Natural killer cell treated with Interleukin-12 subunit alpha and Interleukin-12 subunit beta and Interleukin-15 and Interleukin-18, amount 100 ng/mL, for 72 hours (primary cell): ENCODE results near the gene CNTN4. TPM values are rescaled to one million over a fixed set of nuclear protein-coding genes. Genes with fewer than 3 reads are reported as not detected.

Experiments
- ATAC-seq, 2 donors: fragments of 150-1000 bp; cut with Tn5 transposase in 1 of 2; sonication (Bioruptor Pico), chemical (Tn5 transposase) in 1 of 2; 2 replicates each; pipeline ENCODE4 v1.10.0; 2021
- DNase-seq: peaks from one replicate; pipeline ENCODE4 v3.0.0; 2022; ENCODE audit warnings: low spot score
- H3K27ac Mint-ChIP-seq, 2 donors: 1 replicate in 1 of 2; 2 replicates in 1 of 2; pipeline ENCODE4 v1.8.0; 2022; ENCODE audit warnings: mixed read lengths in 2 of 2, mild to moderate bottlenecking in 1 of 2, moderate library complexity in 1 of 2
- H3K27me3 Mint-ChIP-seq, 2 donors: 1 replicate in 1 of 2; 2 replicates in 1 of 2; pipeline ENCODE4 v1.8.0; 2022; ENCODE audit warnings: mixed read lengths in 2 of 2
- H3K36me3 Mint-ChIP-seq: one replicate; pipeline ENCODE4 v1.8.0; 2022; ENCODE audit warnings: mixed read lengths
- H3K4me1 Mint-ChIP-seq, 2 donors: 1 replicate in 1 of 2; 2 replicates in 1 of 2; pipeline ENCODE4 v1.8.0; 2022; ENCODE audit warnings: low read depth in 2 of 2, mixed read lengths in 2 of 2, mild to moderate bottlenecking in 1 of 2
- H3K4me3 Mint-ChIP-seq: one replicate; pipeline ENCODE4 v1.8.0; 2022; ENCODE audit warnings: mixed read lengths
- H3K9me3 Mint-ChIP-seq: 2 replicates; pipeline ENCODE4 v1.8.0; 2022; ENCODE audit warnings: mixed read lengths
- total RNA-seq, 2 donors: library from RNA; stranded (reverse); gene quantifications; one replicate each; pipeline ENCODE4 v1.2.3, GENCODE V29; 2022

The CNTN4 gene
- total RNA-seq, 2 donors from 2014 or later, result not detected

DNA sequence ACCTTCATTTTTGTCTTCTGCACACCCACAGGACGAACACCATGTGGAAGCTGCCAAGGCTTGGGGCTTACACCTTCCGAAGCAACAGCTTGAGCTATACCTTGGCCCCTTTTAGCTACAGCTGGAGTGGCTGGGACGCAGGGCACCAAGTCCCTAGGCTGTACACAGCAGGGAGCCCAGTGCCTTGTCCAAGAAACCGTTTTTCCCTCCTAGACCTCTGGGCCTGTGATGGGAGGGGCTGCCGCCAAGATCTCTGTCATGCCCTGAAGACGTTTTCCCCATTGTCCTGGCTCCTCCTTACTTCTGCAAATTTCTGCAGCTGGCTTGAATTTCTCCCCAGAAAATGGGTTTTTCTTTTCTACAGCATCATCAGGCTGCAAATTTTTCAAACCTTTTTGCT, 7.8 kb downstream of the CNTN4 start:
- DNase-seq (no peak), ATAC-seq (no peak)
- peaks cover 4% of the 10 kb centered on the region for H3K36me3 Mint-ChIP-seq
- no peak overlapping the region for H3K4me3 Mint-ChIP-seq
- peaks cover 18% of the 10 kb centered on the region for H3K9me3 Mint-ChIP-seq
- peaks cover 0 to 2% of the 10 kb centered on the region in 2 donors for H3K27me3 Mint-ChIP-seq
- no peak overlapping the region for H3K27ac Mint-ChIP-seq
- no peaks in the 10 kb centered on the region for H3K4me1 Mint-ChIP-seq

DNA sequence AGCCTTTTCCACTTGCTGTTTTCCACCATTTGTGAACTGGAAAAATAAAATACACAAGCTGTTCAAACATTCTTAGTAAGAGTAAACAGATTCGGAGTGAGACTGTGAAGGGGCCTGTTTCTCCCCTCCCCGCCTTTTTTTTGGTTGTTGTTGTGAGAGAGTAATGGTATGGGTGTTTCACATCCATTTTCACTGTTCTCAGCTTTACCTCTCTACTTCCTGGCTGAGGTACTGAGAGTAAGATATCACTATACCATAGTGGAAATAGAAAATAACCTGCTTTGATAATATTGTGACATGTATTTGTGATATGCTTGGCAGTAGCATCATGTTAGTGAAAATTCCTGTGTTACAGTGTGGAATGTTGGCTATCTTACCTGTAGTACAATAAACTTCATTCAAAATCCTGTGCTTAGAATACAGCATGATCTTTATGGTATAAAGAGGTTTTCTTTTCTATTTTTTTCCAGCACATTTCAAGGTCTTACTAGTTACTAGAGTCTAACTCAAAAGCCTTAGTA, 12.0 kb downstream of the CNTN4 start:
- Mint-ChIP-seq H3K27ac (no peak overlapping the region), H3K4me3 (no peak overlapping the region), H3K36me3 (peaks cover 4% of the 10 kb centered on the region), H3K4me1 (no peaks in the 10 kb centered on the region), H3K9me3 (peaks cover 20% of the 10 kb centered on the region), H3K27me3 (no peaks in the 10 kb centered on the region)
- DNase-seq (no peak), ATAC-seq (no peak)

- Mint-ChIP-seq H3K36me3 (no peaks in the 10 kb centered on the region), H3K4me3 (no peak overlapping the region), H3K4me1 (no peaks in the 10 kb centered on the region), H3K27me3 (no peaks in the 10 kb centered on the region), H3K27ac (no peak overlapping the region), H3K9me3 (peaks cover 12% of the 10 kb centered on the region)
- DNase-seq, result no peak
- no peak for ATAC-seq
These were observed 16.1 kb downstream of the CNTN4 start for GRCh38 chr3:2114617-2115275.

DNA sequence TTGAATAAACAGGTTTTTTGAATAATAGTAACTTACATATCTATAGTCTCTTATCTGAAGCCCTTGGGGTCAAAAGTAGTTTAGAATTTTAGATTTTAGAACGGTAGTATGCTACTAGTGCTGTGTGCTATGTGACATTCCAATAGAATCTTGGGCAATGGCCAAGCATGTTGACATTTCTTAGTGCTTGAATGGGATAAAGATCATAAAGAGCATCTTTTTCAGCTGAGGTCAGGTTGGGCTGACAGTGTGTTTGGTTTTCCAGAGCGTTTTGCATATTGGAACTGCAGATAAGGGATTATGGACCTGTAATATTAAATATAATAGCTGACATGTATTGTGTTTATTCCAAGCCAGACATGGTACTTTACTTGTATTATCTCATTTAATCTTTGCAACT, 32.1 kb downstream of the CNTN4 start:
- H3K4me3 Mint-ChIP-seq, result no peak overlapping the region
- H3K36me3 Mint-ChIP-seq, result no peaks in the 10 kb centered on the region
- no peak for ATAC-seq
- no peaks in the 10 kb centered on the region for H3K27me3 Mint-ChIP-seq
- no peak overlapping the region for H3K27ac Mint-ChIP-seq
- H3K9me3 Mint-ChIP-seq, result peaks cover 7% of the 10 kb centered on the region
- H3K4me1 Mint-ChIP-seq, result no peaks in the 10 kb centered on the region
- DNase-seq, result no peak

DNA sequence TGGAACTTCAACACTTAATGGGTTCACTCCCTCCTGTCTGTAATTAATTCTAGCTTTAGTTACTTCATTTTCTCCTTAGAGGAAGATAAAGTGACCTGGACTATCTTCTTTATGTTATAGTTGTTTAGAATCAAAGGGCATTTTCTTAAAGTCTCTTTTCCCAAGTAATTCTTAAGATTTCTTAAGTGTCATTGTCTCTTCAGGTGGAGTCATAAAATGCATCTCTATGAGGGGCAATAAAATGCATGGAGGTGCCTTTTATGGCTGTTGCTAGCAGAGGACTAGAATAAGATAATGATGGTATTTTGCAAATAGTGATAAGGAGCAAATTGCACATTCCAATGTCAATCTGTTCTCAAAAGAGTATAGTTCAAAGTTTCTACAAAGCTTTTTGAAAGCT, 34.5 kb downstream of the CNTN4 start:
- Mint-ChIP-seq H3K27ac (no peak overlapping the region), H3K27me3 (no peaks in the 10 kb centered on the region), H3K36me3 (no peaks in the 10 kb centered on the region), H3K4me1 (no peaks in the 10 kb centered on the region), H3K9me3 (peaks cover 17% of the 10 kb centered on the region), H3K4me3 (no peak overlapping the region)
- DNase-seq (no peak), ATAC-seq (no peak)

- Mint-ChIP-seq H3K4me3 (no peak overlapping the region), H3K4me1 (no peaks in the 10 kb centered on the region), H3K36me3 (no peaks in the 10 kb centered on the region), H3K9me3 (peaks cover 24% of the 10 kb centered on the region), H3K27me3 (no peaks in the 10 kb centered on the region), H3K27ac (no peak overlapping the region)
- DNase-seq, result no peak
- ATAC-seq, result no peak
These were observed 39.0 kb downstream of the CNTN4 start for GRCh38 chr3:2137651-2138050.

GRCh38 chr3:2141482-2141881, 42.8 kb downstream of the CNTN4 start:
- ATAC-seq (no peak), DNase-seq (no peak)
- no peaks in the 10 kb centered on the region for H3K36me3 Mint-ChIP-seq
- H3K4me3 Mint-ChIP-seq, result no peak overlapping the region
- H3K9me3 Mint-ChIP-seq, result peaks cover 15% of the 10 kb centered on the region
- H3K4me1 Mint-ChIP-seq, result no peaks in the 10 kb centered on the region
- H3K27me3 Mint-ChIP-seq, result no peaks in the 10 kb centered on the region
- no peak overlapping the region for H3K27ac Mint-ChIP-seq

GRCh38 chr3:2148561-2149340, 50.1 kb downstream of the CNTN4 start:
- no peak overlapping the region for H3K4me3 Mint-ChIP-seq
- peaks cover 6% of the 10 kb centered on the region for H3K9me3 Mint-ChIP-seq
- H3K27ac Mint-ChIP-seq, result no peak overlapping the region
- ATAC-seq, result no peak
- H3K27me3 Mint-ChIP-seq, result no peaks in the 10 kb centered on the region
- DNase-seq, result no peak
- H3K36me3 Mint-ChIP-seq, result no peaks in the 10 kb centered on the region
- H3K4me1 Mint-ChIP-seq, result no peaks in the 10 kb centered on the region

GRCh38 chr3:2153053-2153452, 54.4 kb downstream of the CNTN4 start:
- Mint-ChIP-seq H3K27me3 (no peaks in the 10 kb centered on the region), H3K27ac (no peak overlapping the region), H3K9me3 (peaks cover 5% of the 10 kb centered on the region), H3K4me3 (no peak overlapping the region), H3K36me3 (no peaks in the 10 kb centered on the region), H3K4me1 (no peaks in the 10 kb centered on the region)
- DNase-seq (no peak), ATAC-seq (no peak)

DNA sequence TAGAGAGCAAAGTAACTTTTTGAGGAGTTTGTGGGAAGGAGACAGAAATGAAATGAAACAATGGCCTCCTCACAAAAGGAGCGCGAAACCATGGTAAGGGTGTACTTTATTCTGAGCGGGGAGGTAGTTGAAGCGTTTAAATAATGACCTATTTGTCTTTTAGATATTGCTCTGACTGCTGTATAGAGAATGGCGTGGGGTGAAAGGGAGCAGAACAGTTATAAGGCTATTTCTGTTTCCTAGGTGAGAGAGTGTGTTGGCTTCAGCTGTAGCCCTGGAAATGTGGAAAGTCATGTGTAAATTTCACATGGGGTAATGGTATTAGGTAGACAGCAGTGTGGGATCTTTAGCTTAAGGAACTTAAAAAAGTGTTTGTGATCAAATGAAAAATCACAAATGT, 54.9 kb downstream of the CNTN4 start:
- Mint-ChIP-seq H3K27ac (no peak overlapping the region), H3K27me3 (no peaks in the 10 kb centered on the region), H3K9me3 (peaks cover 5% of the 10 kb centered on the region), H3K4me3 (no peak overlapping the region), H3K4me1 (no peaks in the 10 kb centered on the region), H3K36me3 (no peaks in the 10 kb centered on the region)
- DNase-seq (no peak), ATAC-seq (no peak)

DNA sequence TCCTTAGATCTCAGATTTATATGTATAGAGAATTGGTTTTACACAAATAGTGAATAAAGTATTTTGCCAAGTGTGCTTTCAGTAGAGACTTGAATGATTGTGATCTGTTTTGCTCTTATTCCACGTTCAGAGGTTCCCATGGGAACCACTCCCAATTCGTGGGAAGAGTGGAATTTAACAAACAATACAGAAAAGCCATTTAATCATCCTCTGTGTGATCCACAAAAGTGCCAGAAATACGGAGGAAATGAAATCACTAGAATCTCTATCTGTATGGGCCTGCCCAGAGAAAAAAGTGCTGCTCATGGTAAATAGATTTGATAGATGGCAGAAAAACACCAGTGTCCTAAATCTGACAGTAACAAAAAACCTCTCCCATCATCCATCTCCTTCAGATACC, 56.0 kb downstream of the CNTN4 start:
- H3K4me1 Mint-ChIP-seq, result no peaks in the 10 kb centered on the region
- H3K36me3 Mint-ChIP-seq, result no peaks in the 10 kb centered on the region
- H3K27ac Mint-ChIP-seq, result no peak overlapping the region
- DNase-seq (no peak), ATAC-seq (no peak)
- H3K27me3 Mint-ChIP-seq, result no peaks in the 10 kb centered on the region
- H3K9me3 Mint-ChIP-seq, result peaks cover 5% of the 10 kb centered on the region
- H3K4me3 Mint-ChIP-seq, result no peak overlapping the region

DNA sequence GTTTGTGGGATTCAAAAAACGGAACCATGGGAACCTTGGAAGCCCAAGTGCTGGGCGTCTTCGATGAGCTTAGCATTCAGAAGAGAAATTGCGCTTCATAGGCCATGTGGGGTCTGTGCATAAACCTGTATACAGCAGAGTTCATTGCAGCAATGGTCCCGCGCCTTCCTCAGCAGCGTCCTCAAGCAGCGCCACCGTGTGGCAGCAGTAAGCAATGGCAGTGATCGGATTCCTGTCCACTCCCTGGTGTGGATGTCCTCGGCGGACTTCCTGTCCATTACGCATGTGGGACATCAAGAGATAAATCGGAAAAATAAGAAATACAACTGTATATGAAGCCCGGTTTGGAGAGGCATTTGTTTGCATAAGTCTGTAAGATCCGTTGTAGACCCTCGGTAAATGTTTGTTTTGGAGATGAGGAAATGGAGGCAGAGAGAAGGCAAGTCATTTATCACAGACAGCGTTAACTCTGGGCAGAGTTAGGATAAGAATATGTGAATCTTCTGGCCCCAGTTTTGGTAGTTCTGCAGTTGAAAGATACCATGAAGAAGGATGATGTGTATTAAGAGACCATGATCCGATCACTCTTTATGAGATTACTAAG, 57.7 kb downstream of the CNTN4 start:
- Mint-ChIP-seq H3K9me3 (peaks cover 6% of the 10 kb centered on the region), H3K27ac (no peak overlapping the region), H3K36me3 (no peaks in the 10 kb centered on the region), H3K4me1 (no peaks in the 10 kb centered on the region), H3K4me3 (no peak overlapping the region), H3K27me3 (no peaks in the 10 kb centered on the region)
- no peak for ATAC-seq
- DNase-seq, result no peak

DNA sequence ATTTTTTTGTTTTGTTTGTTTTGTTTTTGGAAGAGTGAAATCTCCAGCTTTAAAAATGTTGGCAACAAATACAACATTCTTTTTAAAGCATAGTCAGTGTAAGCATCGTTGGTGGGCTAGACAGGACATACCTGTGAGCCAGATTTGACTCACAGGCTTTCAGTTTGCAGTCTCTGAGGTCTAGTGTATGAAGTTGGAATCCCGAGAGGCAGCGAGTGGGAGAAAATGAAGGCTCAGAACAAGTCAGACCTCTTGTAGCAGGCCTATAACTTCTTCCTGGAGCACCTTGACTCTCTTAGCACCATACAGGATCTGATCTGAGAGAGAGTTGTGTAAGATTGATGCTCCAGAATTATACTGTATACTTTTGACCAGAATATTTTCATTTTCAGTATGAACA, 60.2 kb downstream of the CNTN4 start:
- Mint-ChIP-seq H3K9me3 (peaks cover 8% of the 10 kb centered on the region), H3K36me3 (no peaks in the 10 kb centered on the region), H3K4me1 (no peaks in the 10 kb centered on the region), H3K4me3 (no peak overlapping the region), H3K27me3 (no peaks in the 10 kb centered on the region), H3K27ac (no peak overlapping the region)
- no peak for ATAC-seq
- DNase-seq, result no peak

DNA sequence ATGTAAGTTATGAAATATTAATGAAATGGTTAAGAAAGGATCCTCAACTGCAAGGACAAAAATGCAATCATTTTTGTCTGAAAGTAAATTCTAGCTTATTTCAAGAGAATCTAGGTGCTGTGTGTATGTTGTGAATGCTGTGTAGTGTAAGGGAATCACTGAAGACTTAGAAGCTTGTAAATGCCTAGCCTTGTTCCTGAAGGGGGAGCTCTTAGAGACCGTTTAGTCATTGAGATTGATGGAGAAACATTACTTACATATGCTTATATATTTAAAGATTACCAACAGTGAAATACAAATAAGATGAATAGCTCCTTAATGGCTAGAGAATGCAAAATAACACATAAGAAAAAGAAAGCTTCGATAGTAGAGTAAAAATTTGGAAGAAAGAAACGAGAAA, 67.9 kb downstream of the CNTN4 start:
- DNase-seq (no peak), ATAC-seq (no peak)
- Mint-ChIP-seq H3K36me3 (no peaks in the 10 kb centered on the region), H3K9me3 (peaks cover 3% of the 10 kb centered on the region), H3K4me1 (no peaks in the 10 kb centered on the region), H3K27ac (no peak overlapping the region), H3K27me3 (no peaks in the 10 kb centered on the region), H3K4me3 (no peak overlapping the region)
